GM19455 (cell line): Measurements from ENCODE around the gene ARRDC2.
"Not testable (repeated sequence)": the region's sequence is repeated elsewhere in the genome, so short reads cannot be mapped to it uniquely, and the experiment has no call there.

Source experiments
- ATAC-seq: cut with Tn5 transposase; IDR thresholded peaks from one replicate; pipeline ENCODE4 v1.9.1; 2021; ENCODE audit not compliant: unreplicated experiment

Gene ARRDC2

DNA sequence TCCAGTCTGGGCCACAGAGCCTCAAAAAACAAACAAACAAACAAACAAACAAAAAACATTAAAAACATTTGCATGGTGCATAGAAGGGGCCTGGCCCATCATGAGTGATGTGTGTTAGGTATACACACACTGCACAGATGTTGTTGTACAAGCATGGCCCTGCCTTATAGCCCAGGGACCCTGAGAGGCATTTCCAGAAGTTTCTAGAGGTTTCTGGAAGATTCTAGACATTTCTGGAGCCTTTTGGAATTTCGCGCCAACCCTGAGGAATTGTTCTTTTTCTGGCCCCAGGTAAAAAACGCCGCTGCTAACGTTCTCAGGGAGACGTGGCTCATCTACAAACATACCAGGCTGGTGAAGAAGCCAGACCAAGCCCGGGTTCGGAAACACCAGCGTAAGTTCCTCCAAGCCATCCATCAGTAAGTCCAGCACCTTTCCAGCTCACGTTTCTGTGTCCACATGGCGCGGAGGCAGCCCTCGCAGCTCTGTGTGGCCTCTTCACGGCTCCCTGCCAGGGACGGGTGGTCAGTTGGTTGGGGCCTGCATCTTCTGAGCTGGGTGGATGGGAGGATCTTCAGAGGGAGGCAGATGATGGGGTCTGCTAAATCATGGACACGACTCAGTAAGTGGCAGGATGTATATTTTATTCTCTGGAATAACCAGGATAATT, 18.4 kb upstream of the ARRDC2 start:
- no peak for ATAC-seq

DNA sequence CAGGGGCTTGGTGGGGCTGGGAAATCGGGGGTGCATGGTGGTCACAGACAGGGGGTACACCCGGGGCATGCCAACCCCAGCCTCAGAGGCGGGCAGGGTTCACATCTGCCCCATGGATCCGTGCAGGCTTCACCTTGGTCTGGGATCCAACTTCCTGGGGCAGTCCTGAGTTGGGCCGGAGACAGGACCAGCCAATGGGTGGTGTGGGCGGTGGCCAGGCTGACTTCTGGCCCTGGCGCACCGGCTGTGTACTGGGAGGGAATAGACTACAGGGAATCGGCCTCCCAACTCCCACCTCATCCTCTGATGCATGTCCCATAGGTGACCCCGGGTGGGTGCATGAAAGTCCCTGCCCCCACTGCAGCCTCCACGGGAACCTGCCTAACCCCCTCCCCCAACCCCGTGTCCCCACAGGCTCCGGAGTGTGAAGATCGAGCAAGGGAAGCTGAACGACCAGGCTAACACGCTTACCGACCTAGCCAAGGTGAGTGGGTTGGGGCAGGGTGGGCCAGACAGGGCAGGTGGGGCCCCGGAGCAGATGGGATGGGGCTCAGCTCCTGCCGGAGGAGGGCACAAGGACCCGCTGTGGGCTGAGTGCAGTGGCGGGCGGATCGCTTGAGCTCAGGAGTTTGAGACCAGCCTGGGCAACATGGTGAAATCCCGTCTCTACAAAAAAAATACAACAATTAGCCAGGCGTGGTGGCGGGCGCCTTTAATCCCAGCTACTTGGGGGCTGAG, 14.7 kb upstream of the ARRDC2 start:
- ATAC-seq, result no peak

DNA sequence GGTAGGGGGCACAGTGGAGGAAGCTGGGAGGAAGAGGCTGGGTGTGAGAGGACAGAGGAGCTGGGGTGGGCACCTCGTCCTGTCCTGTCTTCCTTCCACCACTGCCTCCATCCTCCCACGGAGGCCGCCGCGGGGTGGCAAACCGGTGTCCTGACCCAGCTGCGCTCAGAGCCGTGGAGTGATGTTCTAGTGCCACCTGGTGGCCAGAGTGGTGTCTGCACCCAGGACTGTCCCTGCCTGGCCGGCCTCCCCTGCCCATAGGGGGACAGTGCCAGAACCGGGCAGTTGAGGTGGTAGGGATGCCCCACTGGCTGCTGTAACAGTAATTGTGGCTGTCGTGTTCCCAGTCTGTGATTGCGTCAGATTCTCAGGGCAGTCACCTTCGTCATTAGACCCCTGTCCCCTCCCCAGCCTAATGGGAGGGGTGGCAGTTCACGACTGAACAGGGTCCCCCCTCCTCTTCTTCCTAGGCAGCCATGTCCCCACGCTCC, 11.1 kb upstream of the ARRDC2 start:
- no peak for ATAC-seq

DNA sequence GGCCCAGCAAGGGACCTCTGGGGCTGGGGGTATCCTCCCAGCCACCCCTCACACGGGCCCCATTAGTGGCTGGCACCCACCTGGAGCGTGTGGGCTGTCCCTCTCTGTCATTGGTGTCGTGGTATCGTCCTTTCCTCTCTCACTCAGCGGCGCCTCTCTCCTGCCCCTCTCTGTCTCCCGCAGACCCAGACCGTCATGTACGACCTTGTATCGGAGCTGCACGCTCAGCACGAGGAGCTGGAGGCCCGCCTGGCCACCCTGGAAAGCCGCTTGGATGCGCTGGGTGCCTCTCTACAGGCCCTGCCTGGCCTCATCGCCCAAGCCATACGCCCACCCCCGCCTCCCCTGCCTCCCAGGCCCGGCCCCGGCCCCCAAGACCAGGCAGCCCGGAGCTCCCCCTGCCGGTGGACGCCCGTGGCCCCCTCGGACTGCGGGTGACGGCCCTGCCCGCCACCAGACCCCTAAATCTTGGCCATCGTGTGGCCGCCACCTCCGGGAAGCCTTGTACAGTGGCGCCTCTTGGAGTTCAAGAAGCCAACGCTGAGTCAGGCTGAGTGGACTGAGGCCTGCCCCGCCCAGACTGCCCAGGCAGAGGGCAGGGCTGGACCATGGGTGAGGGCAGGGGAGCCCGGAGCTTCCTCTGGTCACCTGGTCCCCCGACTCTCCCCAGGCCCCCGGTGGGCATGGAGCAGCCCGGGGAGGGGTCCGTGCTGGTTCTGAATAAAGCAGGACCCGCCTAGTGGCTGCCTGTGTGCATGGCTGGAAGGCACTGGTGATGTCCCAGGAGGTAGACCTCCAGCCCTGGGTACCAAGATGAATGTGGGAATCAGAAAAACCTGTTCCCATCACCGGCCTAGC, 9.8 kb upstream of the ARRDC2 start:
- ATAC-seq, result no peak

DNA sequence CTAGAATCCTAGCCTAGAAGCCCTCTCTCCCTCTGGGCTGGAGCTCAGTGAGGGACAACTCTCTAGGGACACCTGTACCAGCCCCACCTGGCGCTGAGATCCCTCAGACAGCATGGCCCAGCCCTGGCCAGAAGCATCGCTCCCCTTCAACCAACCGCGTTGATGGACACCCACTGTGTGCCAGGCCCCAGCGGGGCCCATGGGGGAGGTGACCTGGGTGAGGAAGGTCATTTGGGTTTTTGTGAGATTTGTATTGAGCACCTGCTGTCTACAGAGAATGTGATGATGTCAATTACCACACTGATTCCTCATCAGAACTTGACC, 9.2 kb upstream of the ARRDC2 start:
- no peak for ATAC-seq

DNA sequence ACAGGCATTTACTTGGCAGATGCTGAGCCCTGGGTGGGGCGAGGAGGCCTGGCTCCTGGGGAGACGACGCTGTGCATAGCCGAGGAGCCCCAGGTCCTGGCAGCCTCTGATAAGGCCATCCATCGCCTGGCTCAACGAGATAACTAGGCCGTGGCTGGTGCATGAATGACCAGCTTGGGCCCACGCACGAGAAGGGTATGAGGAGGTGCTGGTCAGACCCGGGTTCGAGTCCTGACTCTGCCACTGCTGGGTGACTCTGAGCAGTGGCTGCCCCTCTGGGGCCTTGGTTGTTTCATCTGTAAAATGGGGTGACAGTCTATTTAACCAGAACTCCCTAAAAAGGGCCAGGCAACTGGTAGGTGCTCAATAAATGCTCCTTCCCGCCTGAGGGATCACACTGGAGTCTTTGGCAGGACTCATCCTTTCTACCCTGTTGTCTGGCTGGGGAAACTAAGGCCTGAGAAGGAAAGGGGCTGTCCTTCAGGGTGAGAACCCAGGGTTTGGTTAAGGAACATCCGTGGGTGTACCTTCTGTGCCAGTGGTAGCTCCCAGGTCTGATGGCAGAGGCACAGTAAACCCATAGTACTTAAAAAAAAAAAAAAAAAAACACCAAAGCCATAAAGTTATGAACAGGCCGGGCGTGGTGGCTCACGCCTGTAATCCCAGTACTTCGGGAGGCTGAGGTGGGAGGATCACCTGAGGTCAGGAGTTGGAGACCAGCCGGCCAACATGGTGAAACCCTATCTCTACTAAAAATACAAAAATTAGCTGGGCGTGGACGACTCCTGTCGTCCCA, 8.1 kb upstream of the ARRDC2 start:
- no peak for ATAC-seq

DNA sequence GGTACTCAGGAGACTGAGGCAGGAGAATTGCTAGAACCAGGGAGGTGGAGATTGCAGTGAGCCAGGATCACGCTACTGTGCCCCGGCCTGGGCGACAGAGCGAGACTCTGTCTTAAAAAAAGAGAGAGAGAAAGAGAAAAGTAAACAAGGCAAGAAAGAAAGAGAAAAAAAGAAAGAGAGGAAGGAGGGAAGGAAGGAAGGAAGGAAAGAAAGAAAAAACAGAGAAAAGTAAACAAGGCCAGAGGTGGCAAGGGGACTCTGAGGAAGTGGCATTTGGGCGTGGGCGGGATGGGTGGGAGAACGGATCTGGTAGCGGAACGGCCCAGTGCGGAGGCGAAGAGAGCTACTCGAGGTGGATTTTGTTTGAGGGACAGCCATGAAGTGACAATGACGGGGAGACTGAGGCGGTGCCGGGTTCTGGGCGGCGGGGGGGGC, 7.5 kb upstream of the ARRDC2 start:
- peak; percentile 25 for ATAC-seq

DNA sequence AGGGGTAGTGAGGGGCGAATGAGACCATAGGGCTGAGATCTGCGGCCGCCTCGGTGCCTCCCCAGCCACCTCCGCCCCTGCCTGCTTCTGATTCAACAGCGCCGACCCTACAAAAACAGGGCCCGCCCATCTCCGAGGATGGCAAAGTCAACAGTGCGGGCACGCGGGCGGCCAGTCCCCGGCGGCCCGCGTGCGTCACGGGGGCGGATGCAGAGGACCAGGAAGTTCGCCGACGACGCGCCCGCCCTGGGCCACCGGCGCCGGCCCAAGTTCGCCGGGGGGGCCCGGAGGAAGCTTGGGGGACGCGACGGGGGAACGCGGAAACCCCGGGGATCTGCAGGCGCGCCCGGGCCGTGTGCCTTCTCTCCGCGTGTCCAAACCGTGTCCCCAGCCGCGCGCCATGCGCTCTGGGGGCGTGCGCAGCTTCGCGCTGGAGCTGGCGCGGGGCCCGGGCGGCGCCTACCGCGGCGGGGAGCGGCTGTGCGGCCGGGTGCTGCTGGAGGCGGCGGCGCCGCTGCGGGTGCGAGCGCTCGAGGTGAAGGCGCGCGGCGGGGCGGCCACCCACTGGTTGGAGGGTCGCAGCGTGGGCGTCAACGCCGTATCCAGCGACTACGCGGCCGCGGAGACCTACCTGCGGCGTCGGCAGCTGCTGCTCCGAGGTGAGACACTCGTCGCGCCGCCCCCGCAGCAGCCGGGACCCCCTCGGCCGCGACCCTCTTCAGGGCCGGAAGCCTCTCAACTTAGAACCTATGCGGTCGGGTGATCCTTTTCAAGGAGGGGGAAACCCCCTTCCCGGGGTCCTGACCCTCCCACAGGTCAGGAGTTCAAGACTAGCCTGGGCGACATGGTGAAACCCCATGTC, 6.8 kb upstream of the ARRDC2 start:
- ATAC-seq, result peak; percentile 54

DNA sequence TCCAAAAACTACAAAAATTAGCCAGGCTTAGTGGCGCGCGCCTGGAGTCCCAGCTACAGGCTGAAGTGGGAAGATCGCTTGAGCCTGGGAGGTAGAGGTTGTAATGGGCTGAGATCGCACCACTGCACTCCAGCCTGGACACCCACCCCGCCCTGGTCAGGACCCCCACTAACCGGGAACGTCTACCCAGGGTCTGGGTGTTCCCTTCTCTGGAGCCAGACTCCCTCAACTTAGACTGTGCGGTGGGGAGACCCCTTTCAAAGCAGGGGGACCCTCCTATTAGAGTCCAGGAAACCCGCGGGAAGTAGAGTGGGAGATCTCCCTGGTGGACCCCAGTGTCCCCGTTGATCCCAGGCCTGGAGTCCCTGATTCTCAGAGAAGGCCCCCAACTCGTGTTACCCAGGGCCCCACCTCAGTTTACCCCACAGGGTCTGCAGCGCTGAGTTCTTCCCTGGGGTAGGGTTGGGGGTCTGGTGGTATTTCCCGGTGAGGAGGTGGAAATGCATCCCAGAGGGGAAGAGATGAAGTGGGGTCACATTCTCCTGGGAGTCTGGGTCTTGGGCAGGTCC, 6.1 kb upstream of the ARRDC2 start:
- no peak for ATAC-seq

DNA sequence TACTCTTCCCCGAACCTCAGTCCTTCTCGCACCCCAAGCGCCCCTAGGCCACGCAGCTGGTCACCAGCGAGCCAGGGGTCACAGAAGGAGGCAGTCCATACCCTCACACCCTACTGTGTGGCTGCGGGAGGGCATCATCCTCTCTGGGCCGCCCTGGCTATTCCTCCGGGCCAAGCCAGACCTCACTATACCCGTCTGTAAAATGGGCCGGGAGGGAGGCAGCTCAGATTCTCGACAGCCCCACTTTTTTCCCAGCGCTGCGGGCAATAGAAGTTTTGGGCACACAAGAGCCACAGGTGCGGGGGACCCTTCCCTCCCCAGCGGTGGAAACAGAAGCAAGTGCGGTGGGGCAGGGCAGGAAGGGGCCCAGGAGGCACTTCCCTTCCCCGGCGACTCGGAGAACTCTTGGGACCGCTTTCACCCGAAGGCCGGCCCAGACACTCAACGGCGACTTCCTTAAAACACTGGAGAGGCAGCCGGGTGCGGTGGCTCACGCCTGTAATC, 5.6 kb upstream of the ARRDC2 start:
- ATAC-seq, result no peak

DNA sequence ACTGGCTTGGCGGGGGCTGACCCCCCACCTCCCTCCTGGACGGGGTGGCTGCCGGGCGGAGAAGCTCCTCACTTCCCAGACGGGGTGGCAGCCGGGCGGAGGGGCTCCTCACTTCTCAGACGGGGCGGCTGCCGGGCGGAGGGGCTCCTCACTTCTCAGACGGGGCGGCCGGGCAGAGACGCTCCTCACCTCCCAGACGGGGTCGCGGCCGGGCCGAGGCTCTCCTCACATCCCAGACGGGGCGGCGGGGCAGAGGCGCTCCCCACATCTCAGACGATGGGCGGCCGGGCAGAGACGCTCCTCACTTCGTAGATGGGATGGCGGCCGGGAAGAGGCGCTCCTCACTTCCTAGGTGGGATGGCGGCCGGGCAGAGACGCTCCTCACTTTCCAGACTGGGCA, 2.2 kb upstream of the ARRDC2 start:
- not testable (repeated sequence) for ATAC-seq

DNA sequence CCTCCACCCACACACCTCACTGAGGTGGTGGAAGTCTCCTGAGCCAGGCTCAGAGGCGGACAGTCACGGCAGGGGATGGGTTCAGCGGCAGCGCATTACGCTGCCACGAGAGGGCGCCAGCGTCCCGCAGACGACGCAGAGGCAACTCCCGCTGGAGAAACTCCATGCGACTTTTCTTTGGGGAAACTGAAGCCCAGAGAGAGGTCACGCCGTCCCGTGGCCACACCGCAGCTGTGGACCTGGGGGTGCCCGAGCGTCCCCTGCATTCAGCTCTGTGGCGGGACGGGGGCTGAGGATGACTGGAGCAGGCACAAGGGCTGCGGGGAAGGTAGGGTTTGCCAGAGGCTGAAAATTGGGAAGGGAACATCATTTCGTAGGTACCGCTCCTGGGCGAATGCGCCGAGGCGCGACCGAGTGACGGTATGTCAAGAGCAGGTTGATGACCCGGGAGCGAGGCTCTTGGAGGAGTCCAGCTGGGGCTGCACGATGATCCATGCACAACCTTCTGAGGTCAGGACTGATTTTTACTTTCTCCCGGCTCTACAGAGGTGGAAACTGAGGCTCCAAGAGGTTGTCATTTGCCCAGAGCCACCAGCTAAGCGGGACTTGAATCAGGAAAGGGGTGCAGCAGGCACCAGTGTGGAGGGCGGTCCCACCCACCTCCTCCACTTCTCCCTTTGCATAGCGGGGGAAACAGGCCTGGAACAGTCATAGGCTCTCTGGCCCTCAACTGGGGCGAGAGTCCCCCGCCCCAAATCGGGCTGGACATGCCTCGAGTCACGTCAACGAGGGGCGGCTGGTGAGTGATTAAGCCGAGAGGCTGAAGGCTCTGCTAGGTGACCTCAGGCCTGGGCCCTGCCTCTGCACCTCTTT, 690 bp upstream of the ARRDC2 start:
- peak; percentile 64 for ATAC-seq

DNA sequence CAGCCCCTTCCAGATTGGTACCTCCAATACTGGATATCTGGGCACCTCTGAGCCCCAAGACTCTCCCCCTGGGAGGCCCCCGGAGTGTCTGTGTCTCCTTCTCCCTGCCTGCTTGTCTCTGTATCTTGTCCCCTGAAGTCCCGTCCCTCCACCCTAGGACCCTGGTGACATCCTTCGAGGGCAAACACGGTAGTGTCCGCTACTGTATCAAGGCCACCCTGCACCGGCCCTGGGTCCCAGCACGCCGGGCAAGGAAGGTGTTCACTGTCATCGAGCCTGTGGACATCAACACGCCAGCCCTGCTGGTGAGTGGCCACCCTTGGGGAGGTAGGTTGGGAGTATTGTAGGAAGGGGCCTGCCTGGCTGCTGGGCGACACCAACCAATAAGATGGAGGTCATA, 844 bp downstream of the ARRDC2 start:
- no peak for ATAC-seq

DNA sequence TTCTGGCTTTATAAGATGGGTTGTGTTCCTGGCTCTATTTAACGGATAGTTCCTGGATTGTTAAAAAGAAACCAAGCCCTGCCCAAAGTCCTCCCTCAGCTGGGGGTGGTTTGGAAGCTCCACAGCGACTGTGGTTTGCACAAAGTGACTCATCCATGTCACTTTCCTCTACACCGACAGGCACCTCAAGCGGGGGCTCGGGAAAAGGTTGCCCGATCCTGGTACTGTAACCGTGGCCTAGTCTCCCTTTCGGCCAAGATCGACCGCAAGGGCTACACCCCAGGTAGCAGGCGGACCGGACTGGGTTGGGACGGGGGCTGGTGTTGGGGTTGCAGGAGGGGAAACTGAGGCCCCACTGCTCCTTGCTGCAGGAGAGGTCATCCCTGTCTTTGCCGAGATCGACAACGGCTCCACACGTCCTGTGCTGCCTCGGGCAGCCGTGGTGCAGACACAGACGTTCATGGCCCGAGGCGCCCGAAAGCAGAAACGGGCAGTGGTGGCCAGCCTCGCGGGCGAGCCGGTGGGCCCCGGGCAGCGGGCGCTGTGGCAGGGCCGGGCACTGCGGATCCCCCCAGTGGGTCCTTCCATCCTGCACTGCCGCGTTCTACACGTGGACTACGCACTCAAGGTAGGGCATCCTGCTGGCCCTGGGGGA, 1.6 kb downstream of the ARRDC2 start:
- no peak for ATAC-seq

DNA sequence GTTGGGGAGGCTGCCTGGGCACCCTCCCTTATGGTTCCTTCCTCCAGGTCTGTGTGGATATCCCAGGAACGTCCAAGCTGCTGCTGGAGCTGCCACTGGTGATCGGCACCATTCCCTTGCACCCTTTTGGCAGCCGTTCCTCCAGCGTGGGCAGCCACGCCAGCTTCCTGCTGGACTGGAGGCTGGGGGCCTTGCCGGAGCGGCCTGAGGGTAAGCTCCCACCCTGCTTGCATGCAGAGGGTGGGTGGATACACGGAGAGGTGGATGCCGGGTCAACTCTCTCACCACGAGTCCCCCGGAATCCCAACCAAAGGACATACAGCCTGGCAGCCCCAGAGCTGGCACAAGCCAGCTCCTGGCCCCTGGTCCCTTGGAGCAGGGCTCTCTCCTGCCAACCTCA, 2.2 kb downstream of the ARRDC2 start:
- no peak for ATAC-seq

DNA sequence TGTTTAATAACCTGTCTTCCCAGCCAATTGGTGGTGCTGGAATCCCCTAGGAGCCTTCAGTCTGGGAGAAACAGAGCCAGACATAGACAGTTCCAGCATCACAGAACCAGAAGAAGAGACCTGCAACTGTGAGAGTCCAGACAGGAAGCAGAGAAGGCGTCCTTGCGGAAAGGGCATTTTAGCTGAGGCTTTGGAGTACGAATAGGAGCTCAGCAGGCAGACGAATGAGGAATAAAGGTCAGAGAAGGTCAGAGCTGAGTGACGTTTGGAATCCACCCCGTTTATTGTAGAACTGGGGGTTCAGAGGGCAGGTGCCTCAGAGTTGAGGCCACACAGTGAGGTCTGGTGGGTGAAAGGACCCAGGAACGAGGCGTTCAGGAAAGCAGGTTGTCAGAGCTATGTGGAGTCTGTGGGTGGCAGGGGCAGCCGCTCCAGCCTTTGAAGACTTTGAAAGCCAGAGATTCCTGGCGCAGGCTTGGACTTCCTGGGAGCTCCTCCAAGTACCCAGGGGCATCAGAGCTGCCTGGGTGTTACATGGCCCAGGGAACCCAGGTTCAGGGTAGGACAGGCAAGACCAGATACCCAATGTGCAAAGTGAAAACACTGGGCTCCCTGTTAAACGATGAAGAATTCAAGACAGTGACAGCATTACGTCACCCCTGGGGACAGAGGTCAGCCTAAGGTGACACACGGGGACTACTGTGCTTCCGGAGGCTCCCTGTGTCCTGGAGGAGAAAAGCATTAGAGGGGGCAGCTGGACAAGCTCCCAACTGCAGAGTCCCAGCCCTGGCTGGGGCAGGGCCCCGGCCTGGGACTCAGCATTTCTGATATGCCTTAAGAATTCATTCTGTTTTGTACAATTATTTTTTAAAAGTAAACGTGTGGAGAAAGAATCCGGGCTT, 5.5 kb downstream of the ARRDC2 start:
- no peak for ATAC-seq

DNA sequence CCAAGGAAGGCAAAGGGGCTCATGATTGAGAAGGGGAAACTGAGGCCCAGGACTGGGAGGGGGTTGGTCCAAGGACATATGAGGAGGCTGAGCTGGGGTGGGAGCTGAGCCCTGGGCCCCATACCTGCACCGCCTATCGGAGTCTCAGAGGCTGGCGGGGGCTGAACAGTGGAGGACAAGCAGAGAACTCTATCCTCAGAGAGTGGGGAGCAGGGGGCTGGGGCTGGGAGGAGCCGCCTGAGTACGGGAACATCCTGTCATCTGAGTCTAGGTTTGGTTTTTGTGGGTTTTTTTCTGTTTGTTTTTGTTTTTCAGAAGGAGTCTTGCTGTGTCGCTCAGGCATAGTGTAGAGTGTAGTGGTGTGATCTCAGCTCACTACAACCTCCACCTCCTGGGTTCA, 6.2 kb downstream of the ARRDC2 start:
- no peak for ATAC-seq
